GM19238 (cell line): ENCODE measurements around the gene DGKH.
"Not testable (repeated sequence)": the region's sequence is repeated elsewhere in the genome, so short reads cannot be mapped to it uniquely, and the experiment has no call there.

Source experiments
- DNase-seq: peaks from one replicate; pipeline ENCODE4 v3.0.0; 2011; ENCODE audit warnings: low spot score; ENCODE audit not compliant: insufficient read length

The DGKH gene

GRCh38 chr13:42041011-42041683 is 7.3 kb upstream of the DGKH start:
- peak; percentile 46 for DNase-seq

- DNase-seq, result peak; percentile 46
Observed at GRCh38 chr13:42041684-42042035, 6.8 kb upstream of the DGKH start.

GRCh38 chr13:42043676-42044075 is 4.8 kb upstream of the DGKH start:
- no peak for DNase-seq

GRCh38 chr13:42046448-42046847 is 2.0 kb upstream of the DGKH start:
- no peak for DNase-seq

GRCh38 chr13:42047561-42048341 is 697 bp upstream of the DGKH start:
- peak; percentile 50 for DNase-seq

- DNase-seq, result peak; percentile 76
Observed at GRCh38 chr13:42048684-42049453, 421 bp downstream of the DGKH start.

- DNase-seq, result no peak
Observed at GRCh38 chr13:42049454-42049813, 986 bp downstream of the DGKH start.

GRCh38 chr13:42054798-42055499 is 6.5 kb downstream of the DGKH start:
- no peak for DNase-seq

GRCh38 chr13:42055500-42056085 is 7.1 kb downstream of the DGKH start:
- no peak for DNase-seq

- no peak for DNase-seq
Observed at GRCh38 chr13:42056146-42056545, 7.7 kb downstream of the DGKH start.

GRCh38 chr13:42056583-42056982 is 8.1 kb downstream of the DGKH start:
- DNase-seq, result no peak

- no peak for DNase-seq
Observed at GRCh38 chr13:42057918-42058530, 9.6 kb downstream of the DGKH start.

- no peak for DNase-seq
Observed at GRCh38 chr13:42061943-42062342, 13.5 kb downstream of the DGKH start.

GRCh38 chr13:42063105-42063504 is 14.7 kb downstream of the DGKH start:
- no peak for DNase-seq

GRCh38 chr13:42064259-42064658 is 15.8 kb downstream of the DGKH start:
- DNase-seq, result no peak

GRCh38 chr13:42064966-42065365 is 16.5 kb downstream of the DGKH start:
- no peak for DNase-seq

GRCh38 chr13:42065414-42065813 is 17.0 kb downstream of the DGKH start:
- DNase-seq, result no peak

GRCh38 chr13:42066542-42066941 is 18.1 kb downstream of the DGKH start:
- no peak for DNase-seq

- no peak for DNase-seq
Observed at GRCh38 chr13:42068886-42069285, 20.4 kb downstream of the DGKH start.

- not testable (repeated sequence) for DNase-seq
Observed at GRCh38 chr13:42070599-42070998, 22.2 kb downstream of the DGKH start.

GRCh38 chr13:42071179-42071578 is 22.7 kb downstream of the DGKH start:
- not testable (repeated sequence) for DNase-seq
